ENCODE results near the gene OSBPL3. TPM values are rescaled to one million over a fixed set of nuclear protein-coding genes. Genes with fewer than 3 reads are reported as not detected.

Gene OSBPL3
- total RNA-seq, 1 experiment from 2014 or later = 149 TPM

- no peak overlapping the region for H2AFZ ChIP-seq (ENCODE audit: low read length)
- H3K4me3 ChIP-seq (ENCODE audit: low read length) = no peak overlapping the region
- H3K4me1 ChIP-seq (ENCODE audit: low read length) = peaks cover 24% of the 10 kb centered on the region
- H3K36me3 ChIP-seq (ENCODE audit: insufficient read depth, low read length) = peaks cover 61% of the 10 kb centered on the region
- H3K9me2 ChIP-seq (replicated peaks; ENCODE audit: insufficient read depth, low read length) = no peaks in the 10 kb centered on the region
- no peaks in the 10 kb centered on the region for H3K9me3 ChIP-seq (ENCODE audit: low read length)
- no peaks in the 10 kb centered on the region for H3K79me2 ChIP-seq (ENCODE audit: low read length)
- H3K4me2 ChIP-seq (ENCODE audit: low read depth, low read length, poor library complexity, severe bottlenecking) = no peak overlapping the region
- peak overlapping the region; percentile 55; the same call in 1 of the 2 replicates for H3K27ac ChIP-seq (ENCODE audit: low read length)
- H4K20me1 ChIP-seq (ENCODE audit: insufficient read depth, low read depth, low read length) = no peaks in the 10 kb centered on the region
- H3K9ac ChIP-seq (ENCODE audit: low read length) = no peak overlapping the region
- no peak for DNase-seq
- H3K27me3 ChIP-seq (ENCODE audit: low read length) = no peaks in the 10 kb centered on the region
These were observed 185.9 kb downstream of the OSBPL3 start for GRCh38 chr7:24793982-24794648.

GRCh38 chr7:24788961-24789576, 190.9 kb downstream of the OSBPL3 start:
- Histone ChIP-seq H3K4me2 (ENCODE audit: low read depth, low read length, poor library complexity, severe bottlenecking) (no peak overlapping the region), H3K79me2 (ENCODE audit: low read length) (peaks cover 8% of the 10 kb centered on the region), H3K27ac (ENCODE audit: low read length) (no peak overlapping the region), H3K27me3 (ENCODE audit: low read length) (no peaks in the 10 kb centered on the region), H3K9ac (ENCODE audit: low read length) (no peak overlapping the region), H3K4me1 (ENCODE audit: low read length) (peaks cover 7% of the 10 kb centered on the region), H3K9me3 (ENCODE audit: low read length) (no peaks in the 10 kb centered on the region), H3K9me2 (replicated peaks; ENCODE audit: insufficient read depth, low read length) (no peaks in the 10 kb centered on the region), H3K36me3 (ENCODE audit: insufficient read depth, low read length) (peaks cover 51% of the 10 kb centered on the region), H3K4me3 (ENCODE audit: low read length) (no peak overlapping the region), H4K20me1 (ENCODE audit: insufficient read depth, low read depth, low read length) (no peaks in the 10 kb centered on the region), H2AFZ (ENCODE audit: low read length) (no peak overlapping the region)
- DNase-seq = no peak

- Histone ChIP-seq H3K79me2 (ENCODE audit: low read length) (peaks cover 8% of the 10 kb centered on the region), H2AFZ (ENCODE audit: low read length) (no peak overlapping the region), H3K27me3 (ENCODE audit: low read length) (no peaks in the 10 kb centered on the region), H3K9me2 (replicated peaks; ENCODE audit: insufficient read depth, low read length) (no peaks in the 10 kb centered on the region), H3K9me3 (ENCODE audit: low read length) (no peaks in the 10 kb centered on the region), H3K27ac (ENCODE audit: low read length) (no peak overlapping the region), H4K20me1 (ENCODE audit: insufficient read depth, low read depth, low read length) (no peaks in the 10 kb centered on the region), H3K4me2 (ENCODE audit: low read depth, low read length, poor library complexity, severe bottlenecking) (no peak overlapping the region), H3K9ac (ENCODE audit: low read length) (no peak overlapping the region), H3K4me3 (ENCODE audit: low read length) (no peak overlapping the region), H3K36me3 (ENCODE audit: insufficient read depth, low read length) (peaks cover 60% of the 10 kb centered on the region), H3K4me1 (ENCODE audit: low read length) (no peaks in the 10 kb centered on the region)
- no peak for DNase-seq
These were observed 191.9 kb downstream of the OSBPL3 start for GRCh38 chr7:24788075-24788474.

- Histone ChIP-seq H2AFZ (ENCODE audit: low read length) (no peak overlapping the region), H3K79me2 (ENCODE audit: low read length) (peaks cover 8% of the 10 kb centered on the region), H3K27ac (ENCODE audit: low read length) (no peak overlapping the region), H3K36me3 (ENCODE audit: insufficient read depth, low read length) (peaks cover 53% of the 10 kb centered on the region), H3K9ac (ENCODE audit: low read length) (no peak overlapping the region), H3K4me3 (ENCODE audit: low read length) (no peak overlapping the region), H3K9me3 (ENCODE audit: low read length) (no peaks in the 10 kb centered on the region), H4K20me1 (ENCODE audit: insufficient read depth, low read depth, low read length) (no peaks in the 10 kb centered on the region), H3K4me2 (ENCODE audit: low read depth, low read length, poor library complexity, severe bottlenecking) (no peak overlapping the region), H3K9me2 (replicated peaks; ENCODE audit: insufficient read depth, low read length) (no peaks in the 10 kb centered on the region), H3K4me1 (ENCODE audit: low read length) (no peaks in the 10 kb centered on the region), H3K27me3 (ENCODE audit: low read length) (no peaks in the 10 kb centered on the region)
- DNase-seq = no peak
These were observed 193.0 kb downstream of the OSBPL3 start for GRCh38 chr7:24786941-24787340.

- Histone ChIP-seq H4K20me1 (ENCODE audit: insufficient read depth, low read depth, low read length) (no peaks in the 10 kb centered on the region), H3K4me2 (ENCODE audit: low read depth, low read length, poor library complexity, severe bottlenecking) (no peak overlapping the region), H3K36me3 (ENCODE audit: insufficient read depth, low read length) (peaks cover 47% of the 10 kb centered on the region), H3K27ac (ENCODE audit: low read length) (no peak overlapping the region), H3K9me2 (replicated peaks; ENCODE audit: insufficient read depth, low read length) (no peaks in the 10 kb centered on the region), H3K27me3 (ENCODE audit: low read length) (no peaks in the 10 kb centered on the region), H3K79me2 (ENCODE audit: low read length) (peaks cover 8% of the 10 kb centered on the region), H3K4me1 (ENCODE audit: low read length) (no peaks in the 10 kb centered on the region), H2AFZ (ENCODE audit: low read length) (no peak overlapping the region), H3K4me3 (ENCODE audit: low read length) (no peak overlapping the region), H3K9ac (ENCODE audit: low read length) (no peak overlapping the region), H3K9me3 (ENCODE audit: low read length) (no peaks in the 10 kb centered on the region)
- no peak for DNase-seq
These were observed 193.7 kb downstream of the OSBPL3 start for GRCh38 chr7:24786306-24786705.

GRCh38 chr7:24784277-24784676, 195.7 kb downstream of the OSBPL3 start:
- H3K9me3 ChIP-seq (ENCODE audit: low read length) = no peaks in the 10 kb centered on the region
- no peaks in the 10 kb centered on the region for H4K20me1 ChIP-seq (ENCODE audit: insufficient read depth, low read depth, low read length)
- H3K27me3 ChIP-seq (ENCODE audit: low read length) = no peaks in the 10 kb centered on the region
- H3K4me1 ChIP-seq (ENCODE audit: low read length) = no peaks in the 10 kb centered on the region
- no peak overlapping the region for H3K9ac ChIP-seq (ENCODE audit: low read length)
- H3K27ac ChIP-seq (ENCODE audit: low read length) = no peak overlapping the region
- H3K4me3 ChIP-seq (ENCODE audit: low read length) = no peak overlapping the region
- no peak overlapping the region for H3K4me2 ChIP-seq (ENCODE audit: low read depth, low read length, poor library complexity, severe bottlenecking)
- peaks cover 56% of the 10 kb centered on the region for H3K36me3 ChIP-seq (ENCODE audit: insufficient read depth, low read length)
- no peaks in the 10 kb centered on the region for H3K9me2 ChIP-seq (replicated peaks; ENCODE audit: insufficient read depth, low read length)
- H2AFZ ChIP-seq (ENCODE audit: low read length) = no peak overlapping the region
- no peak for DNase-seq
- H3K79me2 ChIP-seq (ENCODE audit: low read length) = peaks cover 8% of the 10 kb centered on the region

- peaks cover 57% of the 10 kb centered on the region for H3K36me3 ChIP-seq (ENCODE audit: insufficient read depth, low read length)
- H3K79me2 ChIP-seq (ENCODE audit: low read length) = peaks cover 5% of the 10 kb centered on the region
- no peaks in the 10 kb centered on the region for H3K4me1 ChIP-seq (ENCODE audit: low read length)
- H3K4me3 ChIP-seq (ENCODE audit: low read length) = no peak overlapping the region
- DNase-seq = no peak
- H3K9ac ChIP-seq (ENCODE audit: low read length) = no peak overlapping the region
- no peak overlapping the region for H3K4me2 ChIP-seq (ENCODE audit: low read depth, low read length, poor library complexity, severe bottlenecking)
- H3K9me3 ChIP-seq (ENCODE audit: low read length) = no peaks in the 10 kb centered on the region
- no peak overlapping the region for H2AFZ ChIP-seq (ENCODE audit: low read length)
- no peak overlapping the region for H3K27ac ChIP-seq (ENCODE audit: low read length)
- no peaks in the 10 kb centered on the region for H3K27me3 ChIP-seq (ENCODE audit: low read length)
- H4K20me1 ChIP-seq (ENCODE audit: insufficient read depth, low read depth, low read length) = no peaks in the 10 kb centered on the region
- H3K9me2 ChIP-seq (replicated peaks; ENCODE audit: insufficient read depth, low read length) = no peaks in the 10 kb centered on the region
These were observed 196.3 kb downstream of the OSBPL3 start for GRCh38 chr7:24783698-24784097.

- Histone ChIP-seq H3K27me3 (ENCODE audit: low read length) (no peaks in the 10 kb centered on the region), H3K4me2 (ENCODE audit: low read depth, low read length, poor library complexity, severe bottlenecking) (no peak overlapping the region), H3K36me3 (ENCODE audit: insufficient read depth, low read length) (peaks cover 60% of the 10 kb centered on the region), H3K79me2 (ENCODE audit: low read length) (no peaks in the 10 kb centered on the region), H2AFZ (ENCODE audit: low read length) (no peak overlapping the region), H4K20me1 (ENCODE audit: insufficient read depth, low read depth, low read length) (no peaks in the 10 kb centered on the region), H3K4me1 (ENCODE audit: low read length) (no peaks in the 10 kb centered on the region), H3K9ac (ENCODE audit: low read length) (no peak overlapping the region), H3K4me3 (ENCODE audit: low read length) (no peak overlapping the region), H3K9me2 (replicated peaks; ENCODE audit: insufficient read depth, low read length) (no peaks in the 10 kb centered on the region), H3K9me3 (ENCODE audit: low read length) (no peaks in the 10 kb centered on the region), H3K27ac (ENCODE audit: low read length) (no peak overlapping the region)
- no peak for DNase-seq
These were observed 198.9 kb downstream of the OSBPL3 start for GRCh38 chr7:24781106-24781505.
